Natural killer cell (primary cell): ENCODE results near the gene SMPD2. TPM values are rescaled to one million over a fixed set of nuclear protein-coding genes. Genes with fewer than 3 reads are reported as not detected.

ENCODE experiments used
- ATAC-seq, 3 donors: fragments of 150-1000 bp in 2 of 3; fragments of 200-7000 bp in 1 of 3; cut with Tn5 transposase; 1 replicate in 1 of 3; 2 replicates in 2 of 3; pipeline ENCODE4 v1.10.0; 2021; ENCODE audit warnings: mild to moderate bottlenecking in 2 of 3, moderate library complexity in 2 of 3
- DNase-seq, 2 donors: peaks; one replicate each; pipeline versions ENCODE4 v3.0.0 to v3.0.0-alpha.2; 2013 to 2021; ENCODE audit warnings: mixed read lengths in 1 of 2
- H3K27ac ChIP-seq: one replicate; pipeline ENCODE4 v1.5.1; 2013; ENCODE audit warnings: mild to moderate bottlenecking, low read length
- H3K27me3 ChIP-seq: one replicate; pipeline ENCODE4 v1.6.1; 2013; ENCODE audit warnings: low read length; ENCODE audit not compliant: control insufficient read depth, insufficient read depth
- H3K36me3 ChIP-seq: one replicate; pipeline ENCODE4 v1.6.1; 2013; ENCODE audit warnings: low read length; ENCODE audit not compliant: control insufficient read depth, insufficient read depth
- H3K4me1 ChIP-seq: one replicate; pipeline ENCODE4 v1.6.1; 2013; ENCODE audit warnings: low read length; ENCODE audit not compliant: control insufficient read depth, insufficient read depth
- H3K4me3 ChIP-seq: one replicate; pipeline ENCODE4 v1.5.1; 2013; ENCODE audit warnings: low read length
- H3K9me3 ChIP-seq: one replicate; pipeline ENCODE4 v1.6.1; 2013; ENCODE audit warnings: low read length; ENCODE audit not compliant: control insufficient read depth, insufficient read depth
- H3K27ac Mint-ChIP-seq, 2 donors: one replicate each; pipeline ENCODE4 v1.8.0; 2022; ENCODE audit warnings: mild to moderate bottlenecking in 2 of 2, mixed read lengths in 2 of 2, moderate library complexity in 1 of 2
- H3K27me3 Mint-ChIP-seq, 2 donors: one replicate each; pipeline ENCODE4 v1.8.0; 2022; ENCODE audit warnings: low read depth in 2 of 2, mixed read lengths in 2 of 2
- H3K36me3 Mint-ChIP-seq: one replicate; pipeline ENCODE4 v1.8.0; 2022; ENCODE audit warnings: mixed read lengths
- H3K4me1 Mint-ChIP-seq, 2 donors: one replicate each; pipeline ENCODE4 v1.8.0; 2022; ENCODE audit warnings: mixed read lengths in 2 of 2
- H3K4me3 Mint-ChIP-seq: one replicate; pipeline ENCODE4 v1.8.0; 2022; ENCODE audit warnings: mild to moderate bottlenecking, moderate library complexity, mixed read lengths
- H3K9me3 Mint-ChIP-seq, 2 donors: one replicate each; pipeline ENCODE4 v1.8.0; 2022; ENCODE audit warnings: mixed read lengths in 2 of 2
- WGBS: methylation state at CpG from one replicate; pipeline ENCODE4 v1.1.7; 2013; ENCODE audit warnings: missing lambda C conversion rate; ENCODE audit not compliant: insufficient coverage; 5-methylcytosine and 5-hydroxymethylcytosine counted together
- intact Hi-C: fragments of 100-400 bp; cut with micrococcal nuclease; formaldehyde crosslinking; loops from one replicate; pipeline ENCODE4 v1.14.2; 2022
- total RNA-seq, 4 donors: library from RNA; stranded (reverse); fragments of 120-200 nt in 1 of 4; gene quantifications; one replicate each; pipeline versions ENCODE4 v1.2.3 to v1.2.4, GENCODE V29; 2013 to 2022
- TF ChIP-seq, protein P1 (sequence below): fragments of 200-600 bp; IDR thresholded peaks from one replicate; pipeline ENCODE4 v1.8.0; 2022; ENCODE audit warnings: antibody characterized with exemption

The SMPD2 gene, protein sequence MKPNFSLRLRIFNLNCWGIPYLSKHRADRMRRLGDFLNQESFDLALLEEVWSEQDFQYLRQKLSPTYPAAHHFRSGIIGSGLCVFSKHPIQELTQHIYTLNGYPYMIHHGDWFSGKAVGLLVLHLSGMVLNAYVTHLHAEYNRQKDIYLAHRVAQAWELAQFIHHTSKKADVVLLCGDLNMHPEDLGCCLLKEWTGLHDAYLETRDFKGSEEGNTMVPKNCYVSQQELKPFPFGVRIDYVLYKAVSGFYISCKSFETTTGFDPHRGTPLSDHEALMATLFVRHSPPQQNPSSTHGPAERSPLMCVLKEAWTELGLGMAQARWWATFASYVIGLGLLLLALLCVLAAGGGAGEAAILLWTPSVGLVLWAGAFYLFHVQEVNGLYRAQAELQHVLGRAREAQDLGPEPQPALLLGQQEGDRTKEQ
- total RNA-seq = 10 to 100 TPM; 25.0 to 37.3 (median 29.3) TPM
- 24.9 TPM for total RNA-seq (2013)

DNA sequence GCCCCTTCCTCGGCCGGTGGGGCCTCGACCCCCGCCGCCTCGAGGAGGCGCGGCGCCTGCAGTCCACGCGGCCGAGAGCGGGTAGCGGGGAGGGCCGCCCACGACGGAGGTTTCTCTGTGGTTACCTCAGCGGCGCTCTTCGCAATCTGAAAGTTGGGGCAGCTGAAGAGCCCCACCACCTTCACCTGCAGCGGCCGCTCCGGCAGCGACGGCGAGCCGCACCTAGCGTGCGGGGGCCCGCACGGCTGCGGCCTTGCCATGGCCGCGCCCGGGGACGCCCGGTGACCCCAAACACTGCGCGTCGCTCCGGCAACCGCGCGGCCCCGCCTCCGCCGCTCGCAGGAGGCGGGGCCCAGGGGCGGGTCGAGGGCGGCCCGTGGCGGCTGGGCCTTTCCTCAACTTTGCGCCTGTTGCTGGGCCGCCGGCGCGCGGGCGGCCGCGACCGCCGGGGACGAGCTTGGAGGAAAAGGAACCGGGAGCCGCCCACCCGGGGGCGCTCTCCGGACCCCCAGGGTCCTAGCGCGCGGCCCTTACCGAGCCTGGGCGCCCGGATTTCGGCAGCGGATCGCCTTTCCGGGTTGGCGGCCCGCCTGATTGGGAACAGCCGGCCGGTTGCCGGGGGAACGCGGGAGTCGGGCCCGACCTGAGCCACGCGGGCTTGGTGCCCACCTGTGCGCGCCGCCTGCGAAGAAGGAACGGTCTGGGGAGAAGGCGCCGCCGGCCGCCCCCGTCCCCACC is at the start of gene SMPD2, which contains the start of gene PPIL6:
Gene SMPD2 (plus strand): TSS at position 394 of the 738 bp plus-strand sequence. CDS start 398 bp downstream, outside the sequence.
Gene PPIL6 (minus strand): TSS at position 298 of the 738 bp plus-strand sequence. CDS start 38 bp downstream, at position 260.
- peak; percentile 87 to 94 (median 89) for ATAC-seq
- H3K36me3 Mint-ChIP-seq = no peaks in the 10 kb centered on the region
- intact Hi-C loops = loop anchor here (1.0 to 10.0 kb wide), 5 partner anchors 14 to 346 kb away; partner anchors contain the start of genes CEP57L1, SESN1 and ZBTB24

DNA sequence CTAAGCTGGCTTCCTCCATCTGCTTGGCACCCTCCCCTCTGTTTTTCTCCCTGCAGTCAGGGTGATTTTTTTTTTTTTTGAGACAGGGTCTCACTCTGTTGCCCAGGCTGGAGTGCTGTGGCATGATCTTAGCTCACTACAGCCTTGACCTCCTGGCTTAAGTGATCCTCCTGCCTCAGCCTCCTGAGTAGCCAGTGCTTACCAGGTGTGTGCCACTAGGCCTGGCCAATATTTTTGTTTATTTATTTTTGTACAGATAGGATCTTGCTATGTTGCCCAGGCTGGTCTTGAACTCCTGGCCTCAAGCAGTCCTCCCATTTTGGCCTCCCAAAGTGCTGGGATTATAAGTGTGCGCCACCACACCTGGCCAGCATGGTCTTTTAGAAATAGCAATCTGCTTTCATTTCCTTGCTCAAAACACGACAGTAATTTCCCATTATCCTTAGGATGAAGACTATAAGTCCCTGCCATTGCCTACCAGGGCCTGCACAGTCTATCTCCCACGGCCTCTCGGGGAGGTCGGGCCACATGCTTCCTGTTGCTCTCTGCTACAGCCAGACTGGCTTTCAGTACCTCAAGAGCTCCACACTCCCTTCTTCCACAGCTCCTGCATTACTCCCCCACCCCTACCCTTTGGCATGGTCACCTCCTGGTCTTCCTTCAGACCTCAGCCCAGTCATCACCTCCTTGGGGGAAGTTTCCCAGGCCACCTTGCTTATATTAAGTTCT is 47.2 kb upstream of the SMPD2 start:
- H3K4me1 Mint-ChIP-seq = peaks cover 6 to 13% of the 10 kb centered on the region in 2 donors

More for the DNA sequence above, at the start of gene SMPD2, which contains the start of gene PPIL6:
- H3K27ac Mint-ChIP-seq = peak within 1 kb of the TSS; percentile 81 to 92
- Histone ChIP-seq H3K4me1 (peaks cover 23% of the 10 kb centered on the region), H3K9me3 (no peaks in the 10 kb centered on the region), H3K27me3 (no peaks in the 10 kb centered on the region), H3K4me3 (peak within 1 kb of the TSS; percentile 64), H3K27ac (peak within 1 kb of the TSS; percentile 74), H3K36me3 (peaks cover 26% of the 10 kb centered on the region)
- peak within 1 kb of the TSS; percentile 89 for H3K4me3 Mint-ChIP-seq
- peak; percentile 81 to 90 for DNase-seq
- H3K4me1 Mint-ChIP-seq = peaks cover 17 to 32% of the 10 kb centered on the region in 2 donors
- H3K9me3 Mint-ChIP-seq = no peaks in the 10 kb centered on the region
- WGBS = under 1% methylated on average over 102 of the region's 102 CpGs
- no peaks in the 10 kb centered on the region for H3K27me3 Mint-ChIP-seq
- TF ChIP-seq, protein P1, sequence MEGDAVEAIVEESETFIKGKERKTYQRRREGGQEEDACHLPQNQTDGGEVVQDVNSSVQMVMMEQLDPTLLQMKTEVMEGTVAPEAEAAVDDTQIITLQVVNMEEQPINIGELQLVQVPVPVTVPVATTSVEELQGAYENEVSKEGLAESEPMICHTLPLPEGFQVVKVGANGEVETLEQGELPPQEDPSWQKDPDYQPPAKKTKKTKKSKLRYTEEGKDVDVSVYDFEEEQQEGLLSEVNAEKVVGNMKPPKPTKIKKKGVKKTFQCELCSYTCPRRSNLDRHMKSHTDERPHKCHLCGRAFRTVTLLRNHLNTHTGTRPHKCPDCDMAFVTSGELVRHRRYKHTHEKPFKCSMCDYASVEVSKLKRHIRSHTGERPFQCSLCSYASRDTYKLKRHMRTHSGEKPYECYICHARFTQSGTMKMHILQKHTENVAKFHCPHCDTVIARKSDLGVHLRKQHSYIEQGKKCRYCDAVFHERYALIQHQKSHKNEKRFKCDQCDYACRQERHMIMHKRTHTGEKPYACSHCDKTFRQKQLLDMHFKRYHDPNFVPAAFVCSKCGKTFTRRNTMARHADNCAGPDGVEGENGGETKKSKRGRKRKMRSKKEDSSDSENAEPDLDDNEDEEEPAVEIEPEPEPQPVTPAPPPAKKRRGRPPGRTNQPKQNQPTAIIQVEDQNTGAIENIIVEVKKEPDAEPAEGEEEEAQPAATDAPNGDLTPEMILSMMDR = no peak

DNA sequence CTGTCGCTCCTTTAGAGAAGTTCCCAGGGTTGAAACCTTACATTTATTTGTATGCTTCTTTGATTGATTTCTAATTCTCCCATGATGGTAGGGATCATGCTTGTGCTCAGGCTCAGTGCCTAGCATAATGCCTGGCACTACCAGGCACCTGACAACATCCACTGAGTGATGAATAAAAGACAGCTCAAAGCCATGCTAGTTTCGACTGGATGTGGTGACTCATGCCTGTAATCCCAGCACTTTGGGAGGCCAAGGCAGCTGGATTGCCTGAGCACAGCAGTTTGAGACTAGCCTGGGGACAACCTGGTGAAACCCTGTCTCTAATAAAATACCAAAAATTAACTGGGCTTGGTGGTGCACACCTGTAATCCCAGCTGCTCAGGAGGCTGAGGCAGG is 46.6 kb upstream of the SMPD2 start:
- Mint-ChIP-seq H3K9me3 (no peaks in the 10 kb centered on the region), H3K4me1 (peaks cover 6 to 13% of the 10 kb centered on the region in 2 donors), H3K27me3 (peaks cover 0 to 3% of the 10 kb centered on the region in 2 donors), H3K36me3 (no peaks in the 10 kb centered on the region), H3K27ac (no peak overlapping the region), H3K4me3 (no peak overlapping the region)
- no peaks in the 10 kb centered on the region for H3K36me3 ChIP-seq
- ATAC-seq = no peak
- WGBS = 88% methylated on average over 2 of the region's 2 CpGs
- no peaks in the 10 kb centered on the region for H3K27me3 ChIP-seq
- intact Hi-C loops = no loop called here
- TF ChIP-seq, protein P1 = no peak
- H3K27ac ChIP-seq = no peak overlapping the region
- DNase-seq = no peak
- no peak overlapping the region for H3K4me3 ChIP-seq
- H3K9me3 ChIP-seq = no peaks in the 10 kb centered on the region
- no peaks in the 10 kb centered on the region for H3K4me1 ChIP-seq

More for the DNA sequence above, 47.2 kb upstream of the SMPD2 start:
- no peak for DNase-seq
- Histone ChIP-seq H3K27ac (no peak overlapping the region), H3K36me3 (no peaks in the 10 kb centered on the region), H3K27me3 (no peaks in the 10 kb centered on the region), H3K9me3 (no peaks in the 10 kb centered on the region), H3K4me1 (no peaks in the 10 kb centered on the region), H3K4me3 (no peak overlapping the region)
- Mint-ChIP-seq H3K9me3 (no peaks in the 10 kb centered on the region), H3K27me3 (peaks cover 0 to 3% of the 10 kb centered on the region in 2 donors), H3K27ac (no peak overlapping the region), H3K36me3 (no peaks in the 10 kb centered on the region), H3K4me3 (no peak overlapping the region)
- 43% methylated on average over 5 of the region's 5 CpGs for WGBS
- intact Hi-C loops = no loop called here
- ATAC-seq = no peak
- TF ChIP-seq, protein P1 = no peak
